Stimulated activated naive CD8-positive, alpha-beta T cell treated with anti-CD3 and anti-CD28 coated beads, Interleukin-15, Interleukin-2, amounts not matched to agents 100 ng/mL and 50 ng/mL, for 24 hours (primary cell): Measurements from ENCODE around the gene MID1.

Experiments used
- H3K27ac Mint-ChIP-seq: one replicate; pipeline ENCODE4 v1.8.0; 2021; ENCODE audit warnings: mild to moderate bottlenecking, mixed read lengths
- H3K27me3 Mint-ChIP-seq: one replicate; pipeline ENCODE4 v1.8.0; 2021; ENCODE audit warnings: mixed read lengths
- H3K36me3 Mint-ChIP-seq: one replicate; pipeline ENCODE4 v1.8.0; 2021; ENCODE audit warnings: low read depth, mixed read lengths
- H3K4me1 Mint-ChIP-seq: one replicate; pipeline ENCODE4 v1.8.0; 2021; ENCODE audit warnings: low read depth, mixed read lengths
- H3K4me3 Mint-ChIP-seq: one replicate; pipeline ENCODE4 v1.8.0; 2021; ENCODE audit warnings: mild to moderate bottlenecking, mixed read lengths
- H3K9me3 Mint-ChIP-seq: one replicate; pipeline ENCODE4 v1.8.0; 2021; ENCODE audit warnings: mixed read lengths

MID1 gene

GRCh38 chrX:10576186-10576585 is 44.2 kb downstream of the MID1 start:
- Mint-ChIP-seq H3K4me3 (no peak overlapping the region), H3K36me3 (no peaks in the 10 kb centered on the region), H3K27me3 (no peaks in the 10 kb centered on the region)

GRCh38 chrX:10574663-10575062 is 45.7 kb downstream of the MID1 start:
- H3K27ac Mint-ChIP-seq, result no peak overlapping the region
- H3K4me3 Mint-ChIP-seq, result no peak overlapping the region
- H3K36me3 Mint-ChIP-seq, result no peaks in the 10 kb centered on the region
- no peaks in the 10 kb centered on the region for H3K4me1 Mint-ChIP-seq
- H3K27me3 Mint-ChIP-seq, result no peaks in the 10 kb centered on the region
- no peaks in the 10 kb centered on the region for H3K9me3 Mint-ChIP-seq

More at GRCh38 chrX:10576186-10576585, 44.2 kb downstream of the MID1 start:
- Mint-ChIP-seq H3K27ac (no peak overlapping the region), H3K4me1 (no peaks in the 10 kb centered on the region), H3K9me3 (no peaks in the 10 kb centered on the region)

- no peak overlapping the region for H3K4me3 Mint-ChIP-seq
- H3K4me1 Mint-ChIP-seq, result no peaks in the 10 kb centered on the region
- no peak overlapping the region for H3K27ac Mint-ChIP-seq
- H3K9me3 Mint-ChIP-seq, result no peaks in the 10 kb centered on the region
- H3K36me3 Mint-ChIP-seq, result no peaks in the 10 kb centered on the region
- H3K27me3 Mint-ChIP-seq, result no peaks in the 10 kb centered on the region
Measured at GRCh38 chrX:10571260-10571659, 49.1 kb downstream of the MID1 start.

GRCh38 chrX:10570601-10571000 is 49.8 kb downstream of the MID1 start:
- no peak overlapping the region for H3K4me3 Mint-ChIP-seq
- H3K27me3 Mint-ChIP-seq, result no peaks in the 10 kb centered on the region
- H3K9me3 Mint-ChIP-seq, result no peaks in the 10 kb centered on the region
- no peak overlapping the region for H3K27ac Mint-ChIP-seq
- H3K4me1 Mint-ChIP-seq, result no peaks in the 10 kb centered on the region
- H3K36me3 Mint-ChIP-seq, result no peaks in the 10 kb centered on the region

GRCh38 chrX:10569946-10570345 is 50.4 kb downstream of the MID1 start:
- no peak overlapping the region for H3K4me3 Mint-ChIP-seq
- no peaks in the 10 kb centered on the region for H3K4me1 Mint-ChIP-seq
- H3K9me3 Mint-ChIP-seq, result no peaks in the 10 kb centered on the region
- no peak overlapping the region for H3K27ac Mint-ChIP-seq
- H3K27me3 Mint-ChIP-seq, result no peaks in the 10 kb centered on the region
- no peaks in the 10 kb centered on the region for H3K36me3 Mint-ChIP-seq

- no peaks in the 10 kb centered on the region for H3K36me3 Mint-ChIP-seq
- no peaks in the 10 kb centered on the region for H3K9me3 Mint-ChIP-seq
- no peak overlapping the region for H3K4me3 Mint-ChIP-seq
- H3K4me1 Mint-ChIP-seq, result no peaks in the 10 kb centered on the region
- no peaks in the 10 kb centered on the region for H3K27me3 Mint-ChIP-seq
- H3K27ac Mint-ChIP-seq, result no peak overlapping the region
Measured at GRCh38 chrX:10568428-10568827, 52.0 kb downstream of the MID1 start.

GRCh38 chrX:10567136-10567535 is 53.2 kb downstream of the MID1 start:
- no peak overlapping the region for H3K27ac Mint-ChIP-seq
- H3K27me3 Mint-ChIP-seq, result no peaks in the 10 kb centered on the region
- no peaks in the 10 kb centered on the region for H3K9me3 Mint-ChIP-seq
- no peaks in the 10 kb centered on the region for H3K36me3 Mint-ChIP-seq
- no peaks in the 10 kb centered on the region for H3K4me1 Mint-ChIP-seq
- no peak overlapping the region for H3K4me3 Mint-ChIP-seq

GRCh38 chrX:10566716-10567097 is 53.7 kb downstream of the MID1 start:
- Mint-ChIP-seq H3K27me3 (no peaks in the 10 kb centered on the region), H3K27ac (no peak overlapping the region), H3K4me3 (no peak overlapping the region), H3K4me1 (no peaks in the 10 kb centered on the region), H3K9me3 (no peaks in the 10 kb centered on the region), H3K36me3 (no peaks in the 10 kb centered on the region)

GRCh38 chrX:10564484-10564883 is 55.9 kb downstream of the MID1 start:
- Mint-ChIP-seq H3K27me3 (no peaks in the 10 kb centered on the region), H3K9me3 (no peaks in the 10 kb centered on the region)

GRCh38 chrX:10557166-10557565 is 63.2 kb downstream of the MID1 start:
- Mint-ChIP-seq H3K27ac (no peak overlapping the region), H3K4me3 (no peak overlapping the region), H3K9me3 (no peaks in the 10 kb centered on the region), H3K4me1 (no peaks in the 10 kb centered on the region), H3K36me3 (no peaks in the 10 kb centered on the region), H3K27me3 (peaks cover 4% of the 10 kb centered on the region)

More at GRCh38 chrX:10564484-10564883, 55.9 kb downstream of the MID1 start:
- Mint-ChIP-seq H3K36me3 (no peaks in the 10 kb centered on the region), H3K27ac (no peak overlapping the region), H3K4me1 (no peaks in the 10 kb centered on the region), H3K4me3 (no peak overlapping the region)

GRCh38 chrX:10556405-10556804 is 64.0 kb downstream of the MID1 start:
- Mint-ChIP-seq H3K4me3 (no peak overlapping the region), H3K27ac (no peak overlapping the region), H3K9me3 (no peaks in the 10 kb centered on the region), H3K36me3 (no peaks in the 10 kb centered on the region), H3K4me1 (no peaks in the 10 kb centered on the region), H3K27me3 (peaks cover 4% of the 10 kb centered on the region)

- Mint-ChIP-seq H3K27ac (no peak overlapping the region), H3K9me3 (no peaks in the 10 kb centered on the region), H3K4me1 (no peaks in the 10 kb centered on the region), H3K27me3 (peaks cover 4% of the 10 kb centered on the region), H3K4me3 (no peak overlapping the region), H3K36me3 (no peaks in the 10 kb centered on the region)
Measured at GRCh38 chrX:10555846-10556245, 64.5 kb downstream of the MID1 start.

GRCh38 chrX:10554612-10555270 is 65.6 kb downstream of the MID1 start:
- no peaks in the 10 kb centered on the region for H3K36me3 Mint-ChIP-seq
- no peaks in the 10 kb centered on the region for H3K9me3 Mint-ChIP-seq
- H3K4me1 Mint-ChIP-seq, result no peaks in the 10 kb centered on the region
- H3K27me3 Mint-ChIP-seq, result peaks cover 4% of the 10 kb centered on the region
- H3K4me3 Mint-ChIP-seq, result no peak overlapping the region
- no peak overlapping the region for H3K27ac Mint-ChIP-seq

GRCh38 chrX:10549280-10549679 is 71.1 kb downstream of the MID1 start:
- Mint-ChIP-seq H3K4me3 (no peak overlapping the region), H3K27ac (no peak overlapping the region), H3K27me3 (no peaks in the 10 kb centered on the region), H3K9me3 (no peaks in the 10 kb centered on the region), H3K4me1 (no peaks in the 10 kb centered on the region), H3K36me3 (no peaks in the 10 kb centered on the region)

GRCh38 chrX:10548688-10549087 is 71.7 kb downstream of the MID1 start:
- Mint-ChIP-seq H3K4me3 (no peak overlapping the region), H3K4me1 (no peaks in the 10 kb centered on the region), H3K27ac (no peak overlapping the region), H3K27me3 (no peaks in the 10 kb centered on the region), H3K36me3 (no peaks in the 10 kb centered on the region), H3K9me3 (no peaks in the 10 kb centered on the region)

GRCh38 chrX:10545882-10546281 is 74.5 kb downstream of the MID1 start:
- Mint-ChIP-seq H3K9me3 (no peaks in the 10 kb centered on the region), H3K27me3 (no peaks in the 10 kb centered on the region), H3K4me3 (no peak overlapping the region), H3K27ac (no peak overlapping the region), H3K4me1 (no peaks in the 10 kb centered on the region), H3K36me3 (no peaks in the 10 kb centered on the region)
